DMS153 treated with DMSO at 0.1 percent for 48 hours (cell line): ENCODE data around the gene RRP8.

Experiments
- DNase-seq: peaks from one replicate; lab custom pipeline; 2025; ENCODE audit not compliant: unreplicated experiment; lab: John Stamatoyannopoulos, UW

RRP8 gene

GRCh38 chr11:6547177-6547576 is 56.2 kb downstream of the RRP8 start:
- DNase-seq, result no peak

DNA sequence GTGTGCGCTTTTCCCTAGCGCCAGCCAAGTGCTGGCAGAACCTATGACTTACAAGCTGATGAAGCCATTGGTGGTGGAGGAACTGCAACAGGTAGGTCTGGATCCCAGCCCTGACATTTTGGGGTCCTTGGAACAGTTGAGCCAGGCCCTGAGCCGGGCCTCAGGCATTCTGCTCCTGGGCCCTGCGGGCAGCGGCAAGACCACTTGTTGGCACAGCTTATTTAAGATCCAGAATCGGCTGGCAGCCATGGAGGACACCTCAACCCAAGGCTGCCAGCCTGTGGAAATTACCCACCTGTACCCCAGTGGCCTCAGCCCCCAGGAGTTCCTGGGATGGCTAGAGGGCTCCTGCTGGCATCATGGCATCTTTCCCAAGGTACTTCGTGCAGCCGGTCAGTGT is 56.7 kb downstream of the RRP8 start:
- DNase-seq, result no peak

DNA sequence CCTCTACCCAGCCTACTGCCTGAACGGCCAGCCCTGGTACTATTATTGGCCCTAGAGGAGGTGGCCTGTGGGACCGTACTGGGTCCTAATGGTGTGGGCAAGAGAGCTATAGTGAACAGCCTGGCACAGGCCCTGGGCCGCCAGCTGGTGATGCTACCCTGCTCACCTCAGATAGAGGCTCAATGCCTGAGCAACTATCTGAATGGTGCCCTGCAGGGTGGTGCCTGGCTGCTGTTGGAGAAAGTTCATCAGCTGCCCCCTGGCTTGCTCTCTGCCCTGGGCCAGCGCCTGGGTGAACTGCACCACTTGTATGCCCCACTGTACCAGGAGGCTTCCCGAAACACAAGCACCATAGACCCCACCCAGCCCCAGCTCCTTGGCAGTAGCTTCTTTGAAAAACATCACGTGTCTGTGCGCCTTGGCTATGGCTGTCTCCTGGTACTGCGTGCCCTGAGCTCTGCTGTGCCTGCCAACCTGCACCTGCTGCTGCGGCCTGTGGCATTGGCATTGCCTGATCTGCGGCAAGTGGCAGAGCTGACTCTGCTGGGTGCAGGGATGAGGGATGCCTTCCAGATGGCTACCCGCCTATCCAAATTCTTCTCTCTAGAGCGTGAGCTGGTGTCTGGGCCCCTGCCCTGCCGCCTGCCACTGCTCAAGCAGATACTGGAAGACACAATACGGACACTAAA is 57.4 kb downstream of the RRP8 start:
- DNase-seq, result no peak
